Endothelial cell of umbilical vein (primary cell): Measurements from ENCODE around the gene DPH1. TPM values are rescaled to one million over a fixed set of nuclear protein-coding genes. Genes with fewer than 3 reads are reported as not detected.

ENCODE experiments used
- BruUV-seq: library from RNA; stranded (reverse); fragments of 400-500 nt; replicated peaks from 2 replicates; lab custom pipeline; 2021; lab: Mats Ljungman, UMichigan
- CTCF ChIA-PET: fragments of 300-600, 350-600 bp; sonication (Branson Sonifier 250); formaldehyde crosslinking; loops from one replicate; lab custom pipeline; 2021; ENCODE audit warnings: antibody characterized with exemption, inconsistent platforms; lab: Charles Lee
- POLR2A ChIA-PET: fragments of 300-600, 350-600 bp; sonication (Branson Sonifier 250); formaldehyde crosslinking; loops from one replicate; lab custom pipeline; 2021; ENCODE audit warnings: antibody characterized with exemption, inconsistent platforms; lab: Charles Lee
- DNase-seq: peaks from one replicate; pipeline ENCODE4 v3.0.0-alpha.2; 2011; ENCODE audit warnings: low read depth, low spot score
- FAIRE-seq: peaks from 2 replicates; lab custom pipeline; 2011; peaks lifted over from hg19 to GRCh38; lab: Jason Lieb, UNC
- H2AFZ ChIP-seq: 2 replicates; pipeline ENCODE4 v1.6.0; 2012; ENCODE audit warnings: low read depth, low read length, control low read depth, inconsistent platforms
- H3K27ac ChIP-seq: 2 replicates; pipeline ENCODE4 v1.5.1; 2011; ENCODE audit warnings: low read depth, mild to moderate bottlenecking, control low read depth, low read length, moderate library complexity; ENCODE audit not compliant: insufficient read depth
- H3K27me3 ChIP-seq, 2 experiments: 2 replicates each; pipeline versions ENCODE4 v1.6.0 to v1.6.1; 2011; ENCODE audit warnings: low read length in 2 of 2, mixed read lengths in 1 of 2; ENCODE audit not compliant: control insufficient read depth in 2 of 2, insufficient read depth in 2 of 2
- H3K36me3 ChIP-seq, 2 experiments: 2 replicates in 1 of 2; 3 replicates in 1 of 2; pipeline ENCODE4 v1.5.1; 2011; ENCODE audit warnings: low read length in 2 of 2, mild to moderate bottlenecking in 1 of 2, moderate library complexity in 1 of 2; ENCODE audit not compliant: control insufficient read depth in 2 of 2, insufficient read depth in 2 of 2; ENCODE audit errors: extremely low read depth in 1 of 2
- H3K4me1 ChIP-seq: 3 replicates; pipeline ENCODE4 v1.5.1; 2011; ENCODE audit warnings: mild to moderate bottlenecking, low read length; ENCODE audit not compliant: control insufficient read depth, insufficient read depth; ENCODE audit errors: extremely low read depth
- H3K4me2 ChIP-seq: 2 replicates; pipeline ENCODE4 v1.6.1; 2011; ENCODE audit warnings: low read length, control low read depth, mixed read lengths; ENCODE audit not compliant: insufficient read depth
- H3K4me3 ChIP-seq, 3 experiments: fragments of 200-600 bp in 1 of 3; sonication (generic), shearing (Covaris generic) in 1 of 3; replicated peaks in 1 of 3; 2 replicates each; pipeline ENCODE4 v1.5.1; 2011 to 2016; ENCODE audit warnings: control low read depth in 3 of 3, low read length in 3 of 3, mild to moderate bottlenecking in 2 of 3, inconsistent platforms in 1 of 3, low read depth in 1 of 3, moderate library complexity in 1 of 3; ENCODE audit not compliant: insufficient read depth in 1 of 3
- H3K79me2 ChIP-seq: 2 replicates; pipeline ENCODE4 v1.6.0; 2012; ENCODE audit warnings: low read length, inconsistent platforms; ENCODE audit not compliant: control insufficient read depth, insufficient read depth
- H3K9ac ChIP-seq: replicated peaks from 2 replicates; pipeline ENCODE3; 2011; ENCODE audit warnings: low read length, control low read depth; ENCODE audit not compliant: insufficient read depth; ENCODE audit errors: extremely low read depth
- H3K9me1 ChIP-seq: replicated peaks from 3 replicates; pipeline ENCODE4 v1.6.0; 2011; ENCODE audit warnings: mild to moderate bottlenecking, low read length; ENCODE audit not compliant: control insufficient read depth, insufficient read depth; ENCODE audit errors: extremely low read depth
- H3K9me3 ChIP-seq: replicated peaks from 2 replicates; pipeline ENCODE4 v1.5.1; 2012; ENCODE audit warnings: low read length, inconsistent platforms; ENCODE audit not compliant: control insufficient read depth, insufficient read depth
- H4K20me1 ChIP-seq: replicated peaks from 2 replicates; pipeline ENCODE3; 2011; ENCODE audit warnings: mild to moderate bottlenecking, low read length; ENCODE audit not compliant: control insufficient read depth, insufficient read depth; ENCODE audit errors: extremely low read depth
- EZH2 ChIP-seq: IDR thresholded peaks from 2 replicates; pipeline ENCODE4 v1.6.1; 2012; ENCODE audit warnings: borderline replicate concordance, low read depth, mild to moderate bottlenecking, moderate library complexity, low read length, inconsistent platforms; ENCODE audit not compliant: severe bottlenecking
- FOS ChIP-seq: IDR thresholded peaks from 2 replicates; pipeline ENCODE4 v1.6.1; 2011; ENCODE audit warnings: mild to moderate bottlenecking, low read length, moderate library complexity, borderline replicate concordance; ENCODE audit not compliant: insufficient read depth
- GATA2 ChIP-seq: IDR thresholded peaks from 2 replicates; pipeline ENCODE4 v1.7.0; 2011; ENCODE audit warnings: low read depth, mild to moderate bottlenecking, moderate library complexity, mixed read lengths, low read length; ENCODE audit not compliant: insufficient read length, insufficient read depth
- JUN ChIP-seq: IDR thresholded peaks from 2 replicates; pipeline ENCODE4 v1.6.1; 2011; ENCODE audit warnings: borderline replicate concordance, low read depth; ENCODE audit not compliant: insufficient read length, insufficient read depth
- MYC ChIP-seq: IDR thresholded peaks from one replicate; pipeline ENCODE4 v1.6.1; 2011; ENCODE audit warnings: mild to moderate bottlenecking, low read depth, low read length
- POLR2A ChIP-seq: IDR thresholded peaks from 2 replicates; pipeline ENCODE4 v1.6.1; 2012; ENCODE audit warnings: low read depth, mild to moderate bottlenecking, control low read depth, low read length
- POLR2AphosphoS5 ChIP-seq: IDR thresholded peaks from 2 replicates; pipeline ENCODE4 v1.6.1; 2012; ENCODE audit warnings: low read depth, mild to moderate bottlenecking, control low read depth, low read length, moderate library complexity; ENCODE audit not compliant: insufficient read depth
- dilution Hi-C: fragments of 300-500 bp; cut with MboI; formaldehyde crosslinking; loops from one replicate; pipeline ENCODE4 v1.15.0; 2019; ENCODE audit warnings: low sequenced_read_pairs; ENCODE audit not compliant: extremely low pct_ligation_motif_present
- intact Hi-C: fragments of 100-400 bp; cut with micrococcal nuclease; formaldehyde crosslinking; loops from one replicate; pipeline ENCODE4 v1.10.0; 2022
- polyA plus RNA-seq, 4 experiments: library from polyadenylated mRNA; depleted of rRNA in 3 of 4; stranded (reverse) in 3 of 4; unstranded in 1 of 4; fragments of >200 nt; gene quantifications; 2 replicates each; pipeline versions ENCODE4 v1.2.1 to v1.2.3, GENCODE V29; 2011 to 2012; ENCODE audit warnings: missing spikeins in 1 of 4
- total RNA-seq: library from RNA; stranded (reverse); gene quantifications from 2 replicates; pipeline ENCODE4 v1.2.3, GENCODE V29; 2021
- TF ChIP-seq, protein P1 (sequence below): IDR thresholded peaks from 2 replicates; pipeline ENCODE4 v1.6.1; 2011; ENCODE audit not compliant: insufficient read depth, insufficient read length
- TF ChIP-seq, protein P2 (sequence below), 2 donors: IDR thresholded peaks; 1 replicate in 1 of 2; 2 replicates in 1 of 2; pipeline ENCODE4 v1.5.1; 2011; ENCODE audit warnings: low read length in 2 of 2, mild to moderate bottlenecking in 2 of 2, moderate library complexity in 2 of 2, control low read depth in 1 of 2, inconsistent platforms in 1 of 2, low read depth in 1 of 2; ENCODE audit not compliant: insufficient read depth in 1 of 2; ENCODE audit errors: extremely low read depth in 1 of 2

The DPH1 gene
- total and polyA plus RNA-seq, 2 donors (not counting 3 experiments of a cell fraction or from before 2014, with no cell fraction given) = 37.8 to 45.6 TPM

DNA sequence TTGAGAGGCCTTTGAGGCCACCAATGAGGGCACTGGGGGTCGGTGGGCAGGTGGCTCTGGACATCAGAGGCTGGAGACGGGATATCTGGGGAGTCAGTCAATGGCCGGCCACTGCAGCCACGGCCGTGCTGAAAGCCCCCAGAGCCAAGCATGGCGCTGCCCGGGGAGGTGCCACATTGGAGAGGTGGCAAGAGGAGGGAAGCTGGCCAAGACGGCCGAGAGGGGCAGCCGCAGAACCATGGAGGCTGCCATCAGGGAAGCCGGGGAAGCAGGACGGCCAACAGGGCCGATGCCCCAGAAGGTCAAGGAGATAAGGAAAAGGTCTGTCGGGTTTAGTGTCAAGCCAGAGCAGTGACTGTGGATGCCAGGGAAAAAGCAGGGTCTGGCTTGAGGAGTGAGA, 14.6 kb upstream of the DPH1 start:
- DNase-seq (no peak), FAIRE-seq (no peak)
- H3K27ac ChIP-seq = no peak overlapping the region
- no peak overlapping the region for H2AFZ ChIP-seq
- H3K36me3 ChIP-seq = no peaks in the 10 kb centered on the region
- no peaks in the 10 kb centered on the region for H3K9me1 ChIP-seq
- ChIA-PET POLR2A (no interaction called here), CTCF (no interaction called here)
- no peaks in the 10 kb centered on the region for H4K20me1 ChIP-seq
- H3K4me2 ChIP-seq = no peak overlapping the region
- peaks cover 0 to 15% of the 10 kb centered on the region in 2 experiments for H3K27me3 ChIP-seq
- no peak overlapping the region for H3K9ac ChIP-seq
- dilution Hi-C loops (no loop called here), intact Hi-C loops (no loop called here)
- H3K4me1 ChIP-seq = peaks cover 2% of the 10 kb centered on the region
- H3K4me3 ChIP-seq = no peak overlapping the region
- no peaks in the 10 kb centered on the region for H3K79me2 ChIP-seq
- no TSS peak for BruUV-seq
- no peaks in the 10 kb centered on the region for H3K9me3 ChIP-seq
- TF ChIP-seq FOS = no peak
- TF ChIP-seq EZH2 = no peak
- no peak for TF ChIP-seq POLR2AphosphoS5

DNA sequence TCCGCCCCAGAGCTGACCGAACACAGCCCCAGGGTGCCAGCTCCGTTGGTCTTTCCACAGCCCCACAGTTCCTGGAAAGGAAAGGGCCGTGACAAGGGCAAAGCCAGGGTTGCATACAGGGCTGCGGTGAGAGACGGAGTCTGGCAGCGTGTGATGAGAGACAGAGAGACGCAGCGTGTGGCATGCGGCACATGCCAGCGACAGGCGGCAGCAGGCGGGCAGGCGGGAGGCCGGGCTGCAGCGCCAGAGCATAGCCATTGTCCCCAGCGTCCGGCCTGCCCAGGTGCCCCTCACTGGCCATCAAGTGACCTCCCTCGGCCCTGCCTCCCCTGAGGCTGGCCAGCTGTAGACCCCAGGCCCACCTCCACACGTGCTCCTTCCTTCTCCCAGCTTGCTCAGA, 13.5 kb upstream of the DPH1 start:
- H3K9ac ChIP-seq = no peak overlapping the region
- BruUV-seq = no TSS peak
- no peak overlapping the region for H3K4me3 ChIP-seq
- H3K27me3 ChIP-seq = peaks cover 0 to 15% of the 10 kb centered on the region in 2 experiments
- H2AFZ ChIP-seq = no peak overlapping the region
- ChIA-PET POLR2A (no interaction called here), CTCF (no interaction called here)
- H3K79me2 ChIP-seq = no peaks in the 10 kb centered on the region
- H4K20me1 ChIP-seq = no peaks in the 10 kb centered on the region
- peaks cover 10% of the 10 kb centered on the region for H3K4me1 ChIP-seq
- no peak for TF ChIP-seq GATA2
- TF ChIP-seq JUN = no peak
- TF ChIP-seq POLR2AphosphoS5 = no peak
- TF ChIP-seq, protein P1, sequence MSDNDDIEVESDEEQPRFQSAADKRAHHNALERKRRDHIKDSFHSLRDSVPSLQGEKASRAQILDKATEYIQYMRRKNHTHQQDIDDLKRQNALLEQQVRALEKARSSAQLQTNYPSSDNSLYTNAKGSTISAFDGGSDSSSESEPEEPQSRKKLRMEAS = no peak
- no peak for TF ChIP-seq EZH2
- no peak for TF ChIP-seq POLR2A
- TF ChIP-seq, protein P2, sequence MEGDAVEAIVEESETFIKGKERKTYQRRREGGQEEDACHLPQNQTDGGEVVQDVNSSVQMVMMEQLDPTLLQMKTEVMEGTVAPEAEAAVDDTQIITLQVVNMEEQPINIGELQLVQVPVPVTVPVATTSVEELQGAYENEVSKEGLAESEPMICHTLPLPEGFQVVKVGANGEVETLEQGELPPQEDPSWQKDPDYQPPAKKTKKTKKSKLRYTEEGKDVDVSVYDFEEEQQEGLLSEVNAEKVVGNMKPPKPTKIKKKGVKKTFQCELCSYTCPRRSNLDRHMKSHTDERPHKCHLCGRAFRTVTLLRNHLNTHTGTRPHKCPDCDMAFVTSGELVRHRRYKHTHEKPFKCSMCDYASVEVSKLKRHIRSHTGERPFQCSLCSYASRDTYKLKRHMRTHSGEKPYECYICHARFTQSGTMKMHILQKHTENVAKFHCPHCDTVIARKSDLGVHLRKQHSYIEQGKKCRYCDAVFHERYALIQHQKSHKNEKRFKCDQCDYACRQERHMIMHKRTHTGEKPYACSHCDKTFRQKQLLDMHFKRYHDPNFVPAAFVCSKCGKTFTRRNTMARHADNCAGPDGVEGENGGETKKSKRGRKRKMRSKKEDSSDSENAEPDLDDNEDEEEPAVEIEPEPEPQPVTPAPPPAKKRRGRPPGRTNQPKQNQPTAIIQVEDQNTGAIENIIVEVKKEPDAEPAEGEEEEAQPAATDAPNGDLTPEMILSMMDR (IDR thresholded peaks at IDR 0.05; ENCODE audit: extremely low read depth in 1 of 2, insufficient read depth in 1 of 2, low read depth in 1 of 2, low read length in 2 of 2) = no peak
- no peak for TF ChIP-seq MYC
- no peak for TF ChIP-seq FOS
- H3K36me3 ChIP-seq = no peaks in the 10 kb centered on the region
- no peak overlapping the region for H3K27ac ChIP-seq
- FAIRE-seq = no peak
- H3K4me2 ChIP-seq = no peak overlapping the region
- H3K9me1 ChIP-seq = no peaks in the 10 kb centered on the region
- intact Hi-C loops = no loop called here
- no peak for DNase-seq
- dilution Hi-C loops = no loop called here
- no peaks in the 10 kb centered on the region for H3K9me3 ChIP-seq
